ENCODE measurements around the gene SALL3.

GRCh38 chr18:78937166-78937565 lies 42.5 kb upstream of the SALL3 start:
- no peak for TF ChIP-seq EZH2 (IDR thresholded peaks at IDR 0.05; ENCODE audit: insufficient read depth, low read length)
- TF ChIP-seq CTCF (IDR thresholded peaks at IDR 0.05; ENCODE audit: insufficient read depth, low read depth, low read length), result no peak

Measured in astrocyte (in vitro differentiated cells and primary cell).